SH-SY5Y (cell line): ENCODE data around the gene GNS.

Experiments used
- GATA2 ChIP-seq: IDR thresholded peaks from 2 replicates; pipeline ENCODE4 v1.6.1; 2011; ENCODE audit warnings: mild to moderate bottlenecking, low read depth, low read length
- GATA3 ChIP-seq: IDR thresholded peaks from 2 replicates; pipeline ENCODE4 v1.6.1; 2011; ENCODE audit warnings: low read depth, mild to moderate bottlenecking, low read length, moderate library complexity

- no peak for TF ChIP-seq GATA2
- TF ChIP-seq GATA3, result no peak
Observed at GRCh38 chr12:64782191-64782876, 23.1 kb upstream of the GNS start.
